HCEC 1CT (cell line): ENCODE data around the gene CHODL.

ENCODE experiments used
- DNase-seq: peaks from one replicate; pipeline ENCODE4 v3.0.0-alpha.2; 2017

CHODL gene, protein sequence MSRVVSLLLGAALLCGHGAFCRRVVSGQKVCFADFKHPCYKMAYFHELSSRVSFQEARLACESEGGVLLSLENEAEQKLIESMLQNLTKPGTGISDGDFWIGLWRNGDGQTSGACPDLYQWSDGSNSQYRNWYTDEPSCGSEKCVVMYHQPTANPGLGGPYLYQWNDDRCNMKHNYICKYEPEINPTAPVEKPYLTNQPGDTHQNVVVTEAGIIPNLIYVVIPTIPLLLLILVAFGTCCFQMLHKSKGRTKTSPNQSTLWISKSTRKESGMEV

DNA sequence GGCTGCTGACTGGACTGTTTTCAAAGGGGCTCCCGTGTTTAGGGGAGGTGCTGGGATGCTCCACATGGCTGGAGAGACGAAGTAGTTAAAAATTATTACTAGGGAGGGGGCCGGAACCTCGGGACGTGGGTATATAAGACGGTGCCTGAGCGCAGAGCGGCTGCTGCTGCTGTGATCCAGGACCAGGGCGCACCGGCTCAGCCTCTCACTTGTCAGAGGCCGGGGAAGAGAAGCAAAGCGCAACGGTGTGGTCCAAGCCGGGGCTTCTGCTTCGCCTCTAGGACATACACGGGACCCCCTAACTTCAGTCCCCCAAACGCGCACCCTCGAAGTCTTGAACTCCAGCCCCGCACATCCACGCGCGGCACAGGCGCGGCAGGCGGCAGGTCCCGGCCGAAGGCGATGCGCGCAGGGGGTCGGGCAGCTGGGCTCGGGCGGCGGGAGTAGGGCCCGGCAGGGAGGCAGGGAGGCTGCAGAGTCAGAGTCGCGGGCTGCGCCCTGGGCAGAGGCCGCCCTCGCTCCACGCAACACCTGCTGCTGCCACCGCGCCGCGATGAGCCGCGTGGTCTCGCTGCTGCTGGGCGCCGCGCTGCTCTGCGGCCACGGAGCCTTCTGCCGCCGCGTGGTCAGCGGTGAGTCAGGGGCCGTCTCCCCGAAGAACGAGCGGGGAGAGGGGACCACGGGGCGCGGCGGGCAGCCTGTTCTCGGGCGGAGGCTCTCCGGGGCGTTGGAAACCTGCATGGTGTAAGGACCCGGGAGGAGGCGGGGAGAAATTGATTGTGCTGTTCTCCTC is at the start of gene CHODL:
Gene CHODL (plus strand): TSS at position 163 of the 793 bp plus-strand sequence. CDS start 391 bp downstream, at position 554.
- no peak for DNase-seq

DNA sequence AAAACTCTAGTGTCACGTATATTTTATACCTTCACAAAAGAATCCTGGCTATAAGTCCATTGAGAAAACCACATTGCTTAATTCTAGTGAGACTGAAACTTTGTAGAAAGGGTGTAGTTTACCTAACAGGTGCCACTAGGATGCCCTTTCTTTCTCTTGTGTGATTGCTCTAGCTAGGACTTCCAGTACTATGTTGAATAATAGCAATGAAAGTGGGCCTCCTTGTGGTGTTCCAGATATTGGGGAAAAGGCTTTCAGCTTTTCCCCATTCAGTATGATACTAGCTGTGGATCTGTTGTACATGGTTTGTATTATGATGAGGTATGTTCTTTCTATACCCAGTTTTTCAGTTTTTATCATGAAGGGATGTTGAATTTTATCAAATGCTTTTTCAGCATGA is 39.7 kb upstream of the CHODL start:
- no peak for DNase-seq

DNA sequence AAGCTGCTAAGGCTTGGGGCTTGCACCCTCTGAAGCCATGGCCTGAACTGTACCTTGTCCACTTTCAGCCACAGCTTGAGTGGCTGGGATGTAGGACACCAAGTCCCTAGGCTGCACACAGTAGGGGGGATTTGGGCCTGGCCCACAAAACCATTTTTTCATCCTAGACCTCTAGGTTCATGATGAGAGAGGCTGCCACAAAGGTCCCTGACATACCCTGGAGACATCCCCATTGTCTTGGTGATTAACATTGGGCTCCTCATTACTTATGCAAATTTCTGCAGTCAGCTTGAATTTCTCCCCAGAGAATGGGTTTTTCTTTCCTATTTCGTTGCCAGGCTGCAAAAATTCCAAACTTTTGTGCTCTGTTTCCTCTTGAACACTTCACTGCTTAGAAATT is 26.3 kb upstream of the CHODL start:
- no peak for DNase-seq

DNA sequence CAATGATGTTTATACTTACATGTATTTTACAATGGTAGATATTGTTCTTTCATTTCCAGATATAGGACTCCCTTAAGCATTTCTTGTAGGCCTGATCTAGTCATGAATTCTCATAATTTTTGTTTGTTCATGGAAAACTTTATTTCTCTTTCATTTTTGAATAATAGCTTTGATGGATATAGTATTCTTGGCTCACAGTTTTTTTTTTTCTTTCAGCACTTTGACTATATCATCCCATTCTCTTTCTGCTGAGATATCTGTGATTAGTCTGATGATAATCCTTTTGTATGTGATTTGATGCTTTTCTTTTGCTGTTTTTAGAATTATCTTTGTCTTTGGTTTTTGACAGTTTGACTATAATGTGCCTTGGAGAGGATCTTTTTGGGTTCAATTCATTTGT is 24.1 kb upstream of the CHODL start:
- no peak for DNase-seq

DNA sequence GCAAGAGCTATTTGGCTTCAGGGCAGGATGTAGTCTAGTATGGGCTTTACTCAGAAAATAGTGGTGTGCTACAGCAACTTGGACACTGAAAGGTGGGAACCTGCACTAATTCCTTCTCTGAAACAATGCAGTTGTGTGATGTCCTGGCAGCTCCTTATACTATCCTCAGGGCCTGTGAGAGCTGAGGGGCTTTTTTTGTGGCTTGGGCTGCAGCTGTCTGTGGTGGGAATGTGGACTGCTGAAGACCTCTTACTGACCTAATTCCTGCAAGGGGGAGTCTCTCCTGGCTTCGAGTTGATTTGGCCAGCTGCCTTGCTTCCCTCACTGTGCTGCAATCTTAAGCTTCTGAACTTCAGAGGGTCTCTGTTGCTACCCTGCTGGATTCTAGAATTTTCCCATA is 22.3 kb upstream of the CHODL start:
- DNase-seq, result no peak

DNA sequence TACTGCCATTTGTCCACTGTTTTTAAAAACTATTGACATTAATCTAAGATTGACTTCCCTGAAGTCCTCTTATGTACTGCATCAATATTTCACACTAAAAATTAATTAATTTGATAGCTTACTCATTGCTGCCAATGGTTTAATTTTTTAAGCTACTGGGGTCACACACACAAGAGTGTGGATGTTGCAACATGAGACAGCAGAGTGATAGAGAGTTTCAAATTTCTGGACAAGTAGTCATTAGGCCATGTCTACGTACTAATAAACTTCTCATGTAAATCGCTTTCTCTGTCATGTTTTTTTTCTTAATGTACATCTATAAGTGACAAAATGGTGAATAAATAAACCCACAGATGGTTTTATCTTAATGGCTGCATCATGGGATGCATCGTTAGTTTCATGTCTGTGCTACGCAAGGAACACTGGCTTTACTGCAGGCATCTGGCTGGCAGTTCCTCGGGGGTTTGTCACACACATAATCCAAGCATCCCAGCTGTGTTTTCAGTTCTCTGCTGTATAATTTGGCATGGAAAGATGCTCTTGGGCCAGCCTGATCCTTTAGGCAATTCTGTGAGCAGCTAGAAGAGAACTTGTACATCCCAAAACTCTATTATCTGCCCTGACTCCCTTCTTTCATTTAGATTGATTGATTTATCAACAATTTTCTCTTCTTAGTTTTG is 16.4 kb upstream of the CHODL start:
- DNase-seq, result no peak

DNA sequence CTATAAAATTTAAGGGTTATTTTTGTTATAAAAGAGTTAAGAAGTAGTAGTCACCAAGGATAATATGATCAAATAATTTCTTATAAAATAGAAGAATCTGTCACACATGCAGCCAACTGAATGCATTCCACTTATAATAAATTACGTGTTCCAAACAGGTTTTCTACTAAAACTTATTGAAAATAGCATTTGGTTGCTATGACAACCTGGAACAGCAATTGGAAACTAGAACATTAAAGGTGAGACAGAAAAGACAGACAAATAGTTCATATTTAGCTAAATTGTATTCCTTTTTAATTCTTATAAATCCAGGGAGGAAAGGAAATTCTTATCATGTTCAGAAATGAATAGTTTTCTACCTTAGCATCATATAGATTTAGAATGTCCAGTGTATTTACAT is 9.1 kb upstream of the CHODL start:
- no peak for DNase-seq

DNA sequence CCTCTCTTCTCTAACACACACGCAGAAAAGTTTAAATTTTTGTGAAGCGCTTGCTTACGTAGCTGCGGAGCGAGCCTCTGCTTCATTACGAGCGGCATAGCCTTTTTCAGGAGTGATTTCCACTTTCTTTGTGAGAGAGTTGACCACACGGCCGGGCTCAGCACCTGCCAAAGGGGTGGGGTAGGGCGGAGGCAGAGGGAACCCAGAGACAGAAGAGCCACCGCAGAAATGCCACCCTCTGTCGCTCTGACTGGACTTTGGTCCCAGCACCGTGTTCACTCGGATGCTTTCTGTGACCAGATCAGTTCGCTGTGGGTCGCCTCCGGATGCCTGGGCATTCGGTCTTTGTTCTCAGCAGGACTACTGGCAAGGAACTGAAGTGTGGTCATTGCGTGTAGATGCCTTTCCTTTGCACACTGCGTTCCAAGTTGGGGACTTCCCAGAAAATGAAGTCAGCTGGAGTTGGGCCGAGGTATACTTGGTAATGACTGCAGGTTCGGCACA is 883 bp downstream of the CHODL start:
- DNase-seq, result no peak

DNA sequence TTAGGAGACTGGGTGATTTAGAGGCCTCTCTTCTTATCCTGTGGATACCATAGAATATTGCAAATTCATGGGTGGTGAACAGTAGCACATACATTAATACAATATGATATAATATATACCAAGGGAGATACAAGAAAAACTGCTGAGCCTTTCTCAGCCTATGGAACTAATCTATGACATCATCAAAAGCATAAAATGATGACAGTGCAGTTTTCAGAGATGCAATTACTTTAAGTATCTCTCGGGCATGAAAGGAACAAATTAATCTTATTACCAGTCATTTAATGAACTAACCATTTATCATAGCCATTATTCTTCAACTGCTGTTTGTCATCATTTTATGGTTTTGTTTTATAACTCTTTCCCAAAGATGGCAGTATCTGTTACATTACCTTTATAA is 3.5 kb downstream of the CHODL start:
- no peak for DNase-seq

DNA sequence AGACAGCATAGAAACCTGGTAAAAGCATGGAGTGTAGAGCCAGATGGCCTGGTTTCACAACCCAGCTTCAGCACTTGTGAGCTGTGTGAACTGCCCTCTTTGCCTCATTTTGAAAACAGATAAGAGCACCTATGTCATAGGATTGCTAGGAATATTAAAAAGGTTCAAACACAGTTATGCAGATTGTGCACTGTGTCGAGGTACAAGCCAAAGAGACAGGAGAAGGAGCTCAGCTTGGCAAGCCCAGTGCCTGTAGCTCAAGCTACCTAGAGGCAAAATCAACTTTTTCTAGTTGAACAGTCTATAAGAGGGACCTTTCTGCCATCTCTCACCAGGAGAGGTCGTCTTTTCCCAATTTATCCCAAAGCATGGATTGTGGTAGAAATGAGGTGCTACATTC is 5.0 kb downstream of the CHODL start:
- DNase-seq, result no peak

DNA sequence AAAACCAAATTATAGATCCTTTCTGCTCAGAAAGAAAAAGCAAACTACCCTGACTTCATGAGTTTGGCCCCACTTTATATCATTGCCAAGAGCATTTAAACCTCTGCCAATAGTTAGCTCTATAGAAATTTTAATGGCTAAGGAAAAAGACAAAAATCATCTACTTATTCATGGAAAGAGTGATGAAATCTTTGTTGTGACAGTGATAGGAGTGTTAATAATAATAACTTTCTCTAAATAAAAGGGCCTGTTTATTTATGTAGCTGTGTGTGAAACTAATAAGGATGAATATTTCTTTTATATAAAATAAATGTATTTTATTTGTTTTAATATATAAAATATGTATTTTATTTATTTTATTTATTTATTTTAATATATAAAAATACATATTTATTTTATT is 6.4 kb downstream of the CHODL start:
- no peak for DNase-seq

DNA sequence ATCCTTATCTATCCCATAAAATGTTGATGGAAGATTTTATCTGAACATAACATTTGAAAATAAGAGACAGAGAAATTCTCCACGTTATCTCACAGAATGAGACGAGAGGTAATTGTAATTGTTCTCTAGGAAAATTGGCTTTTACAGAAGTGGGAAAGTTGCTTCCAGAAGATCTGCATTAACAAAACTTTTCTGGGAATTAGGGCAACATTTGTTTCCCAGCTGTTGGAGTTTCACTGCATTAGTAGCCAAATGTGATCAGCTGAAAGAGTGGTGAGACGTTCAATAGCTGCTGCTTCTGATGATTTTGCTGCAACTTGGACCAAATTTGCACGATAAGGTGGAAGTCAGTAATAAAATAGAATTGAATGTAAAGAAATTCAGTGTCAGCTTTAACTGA is 7.6 kb downstream of the CHODL start:
- DNase-seq, result no peak

DNA sequence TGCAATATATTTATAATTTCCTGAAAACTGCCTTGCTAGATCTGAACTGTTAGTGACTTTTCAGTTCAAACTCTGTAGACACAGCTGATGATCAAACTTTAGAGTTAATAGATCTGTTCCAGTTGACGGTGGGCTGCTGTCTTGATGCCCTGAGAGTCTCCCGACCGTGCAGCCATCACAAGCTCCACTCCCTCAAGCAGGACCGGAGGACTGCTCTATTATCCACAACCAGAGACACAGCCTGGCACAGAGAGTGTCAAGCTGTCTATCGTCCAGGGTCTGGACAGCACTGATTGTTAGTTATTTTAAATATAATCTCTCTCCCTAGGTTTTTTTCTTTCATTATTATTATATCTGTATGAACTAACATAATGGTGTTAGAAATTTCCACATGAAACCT is 8.0 kb downstream of the CHODL start:
- DNase-seq, result no peak

DNA sequence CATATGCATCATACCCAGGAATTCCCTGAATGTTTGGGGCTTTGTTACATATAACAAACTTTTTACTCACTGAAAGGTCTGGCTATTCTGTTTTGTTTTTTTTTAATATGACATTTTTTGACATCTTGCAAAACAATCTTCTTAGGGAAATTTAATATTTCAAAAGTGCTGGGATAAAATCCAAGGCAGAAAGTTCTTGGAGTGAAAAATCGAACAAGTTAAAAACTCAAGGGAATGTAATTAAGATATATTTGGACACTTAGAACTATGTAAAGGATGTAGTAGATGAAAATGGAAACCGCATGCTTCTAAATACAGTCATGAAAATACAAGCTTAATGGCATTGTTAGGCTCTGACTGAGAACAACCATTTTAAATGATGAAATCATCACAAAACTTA is 8.6 kb downstream of the CHODL start:
- no peak for DNase-seq

DNA sequence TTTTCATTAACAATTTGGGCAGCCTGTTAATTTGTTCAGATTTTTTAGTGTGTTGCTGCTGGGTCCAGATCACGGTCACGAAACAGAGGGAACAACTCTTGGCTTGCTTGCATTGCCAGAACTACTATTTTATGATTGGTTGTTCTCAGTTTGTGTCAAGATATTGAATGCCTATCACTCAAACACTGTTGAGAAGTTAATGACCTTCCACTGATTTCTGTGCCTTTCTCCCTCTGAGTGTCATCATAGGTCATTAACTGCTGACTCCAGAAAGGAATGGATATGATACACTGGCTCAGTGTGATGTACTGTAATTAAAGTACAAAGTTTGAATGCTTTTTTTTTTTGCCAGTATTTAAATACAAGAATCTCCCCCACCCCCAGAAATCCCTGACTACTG is 9.2 kb downstream of the CHODL start:
- no peak for DNase-seq

DNA sequence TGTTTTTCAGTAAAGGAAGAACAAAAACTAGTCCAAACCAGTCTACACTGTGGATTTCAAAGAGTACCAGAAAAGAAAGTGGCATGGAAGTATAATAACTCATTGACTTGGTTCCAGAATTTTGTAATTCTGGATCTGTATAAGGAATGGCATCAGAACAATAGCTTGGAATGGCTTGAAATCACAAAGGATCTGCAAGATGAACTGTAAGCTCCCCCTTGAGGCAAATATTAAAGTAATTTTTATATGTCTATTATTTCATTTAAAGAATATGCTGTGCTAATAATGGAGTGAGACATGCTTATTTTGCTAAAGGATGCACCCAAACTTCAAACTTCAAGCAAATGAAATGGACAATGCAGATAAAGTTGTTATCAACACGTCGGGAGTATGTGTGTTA is 21.3 kb downstream of the CHODL start:
- DNase-seq, result no peak

DNA sequence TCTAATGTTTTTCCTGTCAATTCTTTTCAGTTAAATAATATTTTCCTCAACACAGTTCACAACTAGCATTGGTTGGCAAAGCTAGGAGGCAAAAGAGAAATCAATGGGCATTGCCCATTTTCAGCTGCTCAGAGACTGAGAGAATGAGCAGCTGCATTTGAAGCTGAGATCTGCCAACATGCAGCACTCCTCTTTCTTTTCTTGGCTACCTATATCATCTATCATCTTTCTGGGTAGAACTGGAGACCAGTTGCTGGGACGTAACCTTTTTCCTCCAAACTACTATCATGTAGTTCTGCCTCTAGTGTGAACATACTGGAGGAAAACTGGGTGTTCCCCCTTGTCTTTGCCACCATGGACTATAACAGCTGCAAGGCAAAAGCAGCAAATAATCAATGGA is 22.9 kb downstream of the CHODL start:
- DNase-seq, result no peak

DNA sequence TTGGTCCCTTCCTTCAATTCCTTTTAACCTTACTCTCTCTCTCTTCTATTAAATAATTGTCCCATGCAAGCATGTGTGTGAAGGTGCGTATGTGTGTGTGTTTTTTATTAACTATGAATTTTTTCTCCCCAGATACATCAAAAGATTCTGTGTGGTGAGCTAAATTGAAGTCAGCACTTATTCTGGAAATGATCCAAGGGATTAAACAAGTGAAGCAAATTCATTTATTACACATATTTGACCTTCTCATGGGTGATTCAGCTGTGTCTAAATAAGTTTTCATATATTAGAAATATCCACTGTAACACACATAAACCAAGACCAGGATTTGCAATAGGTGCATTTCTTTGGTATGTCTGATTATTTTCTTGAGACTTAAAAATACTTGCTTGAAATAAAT is 24.3 kb downstream of the CHODL start:
- DNase-seq, result no peak

DNA sequence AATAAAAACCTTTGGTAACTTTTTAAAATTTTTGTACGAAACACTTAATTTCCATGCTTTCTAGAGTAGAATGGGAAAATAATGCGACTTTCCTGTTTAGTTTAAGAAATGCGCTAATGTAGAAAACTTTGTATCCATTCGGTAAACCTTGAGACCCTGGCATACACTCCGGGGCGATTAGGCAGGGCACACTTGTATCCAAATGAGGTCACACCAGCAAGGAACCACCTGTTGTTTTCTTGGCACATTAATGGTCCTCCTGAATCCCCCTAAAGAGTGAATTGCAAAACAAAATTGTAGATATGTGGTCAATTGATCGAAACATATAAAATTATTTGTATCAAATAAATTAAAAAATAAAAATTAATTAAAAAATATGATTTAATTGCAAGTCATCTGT is 25.2 kb downstream of the CHODL start:
- no peak for DNase-seq

DNA sequence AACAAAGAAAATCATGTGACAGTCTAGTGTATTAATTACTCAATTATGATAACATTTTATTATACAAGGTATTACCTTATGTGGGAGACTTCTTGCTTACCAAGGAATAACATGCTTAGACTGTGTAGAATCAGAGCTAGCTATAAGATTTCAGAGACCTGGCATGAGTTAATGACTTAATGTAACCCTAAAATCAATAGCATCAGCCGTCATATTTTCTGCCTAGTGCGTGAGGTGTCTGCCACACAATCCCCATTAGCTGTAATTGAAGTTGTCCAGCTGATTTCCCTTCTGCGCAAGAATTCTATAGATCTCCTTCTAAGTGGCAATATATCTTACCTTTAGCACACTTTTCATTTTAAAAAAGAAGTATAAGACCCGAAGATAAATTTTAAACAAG is 28.8 kb downstream of the CHODL start:
- no peak for DNase-seq

DNA sequence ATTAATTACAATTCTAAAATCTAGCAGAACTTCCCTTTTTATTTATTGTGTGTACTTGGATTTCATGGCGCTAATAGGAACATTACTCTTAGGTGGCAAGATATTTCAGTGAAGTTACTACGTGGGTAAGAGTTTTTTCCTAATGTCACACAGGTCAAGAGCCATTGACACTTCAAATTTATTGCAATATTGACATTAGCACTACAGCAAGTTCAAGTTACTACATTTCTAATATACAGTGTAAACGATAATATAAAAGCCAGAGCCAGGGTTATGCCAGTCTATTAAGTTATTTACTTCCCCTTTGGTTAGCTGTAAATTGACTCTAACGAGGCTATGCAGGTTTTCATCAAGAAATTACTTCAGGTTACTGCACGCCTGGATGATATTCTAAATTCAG is 29.7 kb downstream of the CHODL start:
- DNase-seq, result no peak

DNA sequence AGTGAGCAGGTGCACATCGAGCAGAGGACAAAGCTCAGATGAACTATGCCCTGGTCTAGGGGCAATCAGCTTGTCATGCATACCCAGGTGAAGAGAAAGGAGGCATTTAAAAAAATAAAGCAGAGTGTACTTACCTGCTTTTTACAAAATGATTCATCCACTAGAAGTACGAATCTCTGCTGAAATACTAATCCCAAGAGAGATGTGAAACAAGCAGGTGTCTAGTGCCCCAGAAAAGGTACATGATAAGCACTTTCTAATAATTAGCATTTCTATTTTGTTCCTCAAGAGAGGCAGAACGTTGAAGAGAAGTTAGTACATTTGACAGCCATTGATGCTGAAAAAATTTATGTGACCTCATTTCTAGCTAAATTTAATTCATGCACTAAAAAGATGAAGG is 31.1 kb downstream of the CHODL start:
- DNase-seq, result no peak

DNA sequence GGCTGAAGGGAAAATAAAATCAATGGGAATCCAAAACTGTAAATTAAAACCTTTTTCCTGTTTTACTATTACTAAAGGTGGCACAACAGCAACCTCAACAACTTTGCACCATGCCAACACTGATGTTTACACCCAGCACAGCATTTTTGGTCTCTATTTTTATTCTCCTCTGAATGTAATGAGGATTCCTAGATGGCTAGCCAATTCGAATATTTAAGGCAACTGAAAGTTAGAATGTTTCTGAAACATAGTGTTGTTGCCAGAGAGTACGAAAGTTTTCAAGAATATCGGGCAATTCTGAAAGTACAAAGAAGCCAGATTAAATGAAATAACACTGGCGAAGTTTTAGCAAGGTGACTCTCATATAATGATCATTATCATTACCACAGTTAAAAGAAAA is 40.7 kb downstream of the CHODL start:
- no peak for DNase-seq

DNA sequence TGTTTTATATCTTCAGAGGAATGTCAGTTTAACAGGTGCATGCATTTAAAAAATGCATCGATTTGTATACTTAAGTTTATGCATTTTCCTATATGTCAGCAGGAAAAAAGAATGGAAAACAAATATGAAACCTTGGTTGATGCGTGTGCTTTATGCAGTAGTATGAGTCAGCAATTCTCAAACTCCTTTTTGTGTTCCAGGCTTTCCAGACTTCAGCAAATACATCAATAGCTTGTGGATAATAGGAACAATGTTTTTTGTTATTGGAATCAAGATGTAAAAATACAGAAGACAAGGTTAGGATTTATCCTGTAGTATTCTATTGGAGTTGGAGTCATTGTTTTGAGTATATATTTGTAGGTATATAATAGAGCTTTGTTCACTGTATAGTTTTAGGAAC is 45.2 kb downstream of the CHODL start:
- DNase-seq, result no peak
